ENCODE measurements around the gene PTPRD.

The PTPRD gene

GRCh38 chr9:10571699-10572098, 41.1 kb downstream of the PTPRD start:
- no peak for DNase-seq (ENCODE audit: low read depth)
- no peak overlapping the region for H3K4me3 ChIP-seq (ENCODE audit: low read depth, low read length)
- no peak for TF ChIP-seq CTCF (IDR thresholded peaks at IDR 0.05; ENCODE audit: insufficient read depth, low read depth, low read length, missing control alignments)

GRCh38 chr9:10566848-10567247, 46.0 kb downstream of the PTPRD start:
- DNase-seq (ENCODE audit: low read depth) = no peak
- no peak overlapping the region for H3K4me3 ChIP-seq (ENCODE audit: low read depth, low read length)
- TF ChIP-seq CTCF (IDR thresholded peaks at IDR 0.05; ENCODE audit: insufficient read depth, low read depth, low read length, missing control alignments) = no peak

GRCh38 chr9:10562581-10563343, 50.0 kb downstream of the PTPRD start:
- H3K4me3 ChIP-seq (ENCODE audit: low read depth, low read length) = no peak overlapping the region
- DNase-seq (ENCODE audit: low read depth) = no peak
- no peak for TF ChIP-seq CTCF (IDR thresholded peaks at IDR 0.05; ENCODE audit: insufficient read depth, low read depth, low read length, missing control alignments)

GRCh38 chr9:10548348-10548747, 64.5 kb downstream of the PTPRD start:
- DNase-seq (ENCODE audit: low read depth) = no peak

GRCh38 chr9:10538073-10538472, 74.7 kb downstream of the PTPRD start:
- no peak for DNase-seq (ENCODE audit: low read depth)
- H3K4me3 ChIP-seq (ENCODE audit: low read depth, low read length) = no peak overlapping the region
- TF ChIP-seq CTCF (IDR thresholded peaks at IDR 0.05; ENCODE audit: insufficient read depth, low read depth, low read length, missing control alignments) = no peak

More at GRCh38 chr9:10548348-10548747, 64.5 kb downstream of the PTPRD start:
- H3K4me3 ChIP-seq (ENCODE audit: low read depth, low read length) = no peak overlapping the region
- no peak for TF ChIP-seq CTCF (IDR thresholded peaks at IDR 0.05; ENCODE audit: insufficient read depth, low read depth, low read length, missing control alignments)

- no peak for TF ChIP-seq CTCF (IDR thresholded peaks at IDR 0.05; ENCODE audit: insufficient read depth, low read depth, low read length, missing control alignments)
- no peak overlapping the region for H3K4me3 ChIP-seq (ENCODE audit: low read depth, low read length)
- no peak for DNase-seq (ENCODE audit: low read depth)
These were observed 78.0 kb downstream of the PTPRD start for GRCh38 chr9:10534850-10535249.

GRCh38 chr9:10525972-10526371, 86.8 kb downstream of the PTPRD start:
- H3K4me3 ChIP-seq (ENCODE audit: low read depth, low read length) = no peak overlapping the region
- no peak for TF ChIP-seq CTCF (IDR thresholded peaks at IDR 0.05; ENCODE audit: insufficient read depth, low read depth, low read length, missing control alignments)
- no peak for DNase-seq (ENCODE audit: low read depth)
